NCI-H2171 treated with DMSO at 0.1 percent for 48 hours (cell line): Measurements from ENCODE around the gene PEPD.

ENCODE experiments used
- DNase-seq: peaks from one replicate; lab custom pipeline; 2025; lab: John Stamatoyannopoulos, UW

The PEPD gene

DNA sequence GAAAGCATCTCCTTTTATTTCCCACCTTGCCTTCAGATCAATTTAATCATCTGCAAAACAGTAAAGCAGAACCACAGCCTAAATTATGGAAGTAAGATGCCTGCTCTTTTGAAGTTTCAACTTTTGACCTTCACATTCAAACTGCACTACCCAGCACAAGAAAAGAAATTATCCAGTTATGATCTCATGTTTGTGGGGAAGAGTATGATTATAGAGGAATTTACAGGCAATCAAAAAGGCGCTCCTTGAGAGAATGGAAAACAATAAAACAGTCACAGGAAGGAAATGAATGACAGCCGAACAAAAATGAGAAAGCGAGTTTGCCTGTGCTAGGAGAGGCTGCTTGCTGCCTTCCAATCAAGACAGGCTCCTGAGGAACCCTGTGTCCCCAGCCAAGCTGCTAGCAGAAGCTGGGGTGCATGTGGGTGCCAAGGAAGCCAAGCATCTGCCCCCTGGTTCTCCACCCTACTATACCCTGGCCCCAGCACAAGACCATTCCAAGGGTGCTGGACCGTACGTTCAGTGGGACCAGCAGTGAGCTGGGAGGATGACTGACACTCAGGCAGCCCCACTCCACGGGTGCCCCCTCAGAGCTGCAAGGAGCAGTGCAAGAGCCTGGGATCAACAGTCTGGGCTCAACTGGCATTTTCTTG is 47.8 kb downstream of the PEPD start:
- no peak for DNase-seq

DNA sequence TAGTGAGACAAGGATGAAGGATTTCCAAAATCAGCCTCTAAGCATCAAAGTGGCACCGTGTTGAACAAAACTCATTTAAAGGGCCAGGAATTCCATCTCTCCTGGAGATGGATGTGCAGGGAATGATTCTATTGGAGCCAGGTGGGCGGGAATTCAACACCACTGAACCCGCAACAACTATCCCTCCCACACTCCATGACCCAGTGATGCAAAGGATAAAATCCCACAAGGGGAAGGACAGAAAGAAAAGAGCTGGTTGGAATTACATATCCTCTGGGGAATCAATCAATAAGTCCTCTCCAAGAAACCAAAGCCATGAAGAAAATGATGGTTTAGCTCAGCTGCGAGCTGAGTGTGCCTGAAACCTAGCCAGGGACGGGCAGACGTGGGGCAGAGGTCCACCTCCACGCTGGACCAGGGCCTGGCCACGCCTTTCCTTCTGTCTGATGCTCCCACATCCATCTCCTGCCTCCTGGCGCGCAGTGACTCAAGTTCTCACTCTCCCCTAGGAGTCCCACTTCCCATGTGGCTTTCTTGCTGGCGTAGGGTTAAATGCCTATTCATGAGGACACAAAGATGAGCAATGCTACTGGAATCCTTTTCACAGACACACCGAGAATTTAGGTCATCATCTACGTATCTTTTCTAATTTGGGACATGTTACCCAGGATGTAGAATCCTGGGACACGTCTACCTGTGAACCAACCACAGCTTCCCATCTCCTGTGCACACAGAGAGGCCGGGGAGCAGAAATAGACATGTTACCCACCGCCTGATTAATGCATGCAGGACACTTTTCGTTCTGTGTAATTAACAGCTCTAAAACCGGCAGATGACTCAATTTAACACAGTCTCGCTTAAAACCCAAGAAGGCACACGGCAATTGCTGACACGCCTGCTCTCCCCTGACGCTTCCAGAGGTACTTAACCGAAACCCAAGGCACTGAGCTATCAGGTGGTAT is 48.6 kb downstream of the PEPD start:
- DNase-seq = peak; percentile 63

DNA sequence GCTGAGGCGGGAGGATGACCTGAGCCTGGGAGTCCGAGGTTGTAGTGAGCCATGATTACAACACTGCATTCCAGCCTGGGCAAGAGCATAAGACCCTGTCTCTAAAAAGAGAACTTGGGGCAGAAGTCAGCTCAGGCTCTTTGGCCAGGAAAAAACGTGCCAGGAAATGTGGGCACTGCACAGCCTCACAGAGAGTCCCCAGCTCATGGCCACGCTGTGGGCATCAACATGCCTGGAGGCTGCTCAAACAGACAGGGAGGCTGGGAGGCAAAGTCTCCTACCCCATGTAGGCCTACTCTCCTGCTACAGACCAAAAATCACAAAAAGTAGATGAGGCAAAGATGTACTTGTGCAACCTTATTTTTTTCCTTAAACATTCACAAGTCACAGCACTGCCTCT is 49.4 kb downstream of the PEPD start:
- DNase-seq = no peak

DNA sequence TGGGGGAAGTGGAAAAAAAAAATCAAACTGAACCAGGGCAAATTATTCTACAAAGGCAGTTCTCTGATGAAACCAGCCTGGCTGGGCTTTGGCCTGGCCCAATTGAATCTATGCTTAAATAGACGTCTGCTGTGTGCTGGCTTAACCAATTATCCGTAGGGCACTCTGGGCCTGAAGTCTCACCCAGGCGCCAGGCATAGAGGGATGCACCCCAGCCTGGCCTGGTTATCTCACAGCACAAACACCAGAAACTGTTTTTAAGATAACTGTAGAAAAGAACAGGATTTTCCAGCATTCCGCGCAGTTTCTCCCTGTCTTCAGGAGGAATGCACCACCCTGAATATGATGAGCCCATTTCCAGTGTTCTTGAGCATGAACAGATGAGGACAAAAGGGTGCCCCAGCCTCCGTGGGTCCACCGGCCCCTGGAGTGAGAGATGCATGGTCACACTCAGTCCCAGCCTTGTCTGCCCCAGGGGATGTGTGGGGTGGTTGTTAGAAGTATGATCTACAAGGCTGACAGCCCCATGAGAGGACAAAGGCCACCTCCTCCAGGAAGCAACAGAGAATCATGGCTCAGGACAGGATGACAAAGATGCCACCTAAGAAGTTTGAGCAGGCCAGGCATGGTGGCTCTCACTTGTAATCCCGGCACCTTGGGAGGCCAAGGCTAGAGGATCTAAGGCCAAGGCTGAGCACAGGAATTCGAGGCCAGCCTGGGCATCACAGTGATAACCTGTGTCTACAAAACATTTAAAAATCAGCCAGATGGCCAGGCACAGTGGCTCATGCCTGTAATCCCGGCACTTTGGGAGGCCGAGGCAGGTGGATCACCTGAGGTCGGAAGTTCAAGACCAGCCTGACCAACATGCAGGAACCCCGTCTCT is 50.2 kb downstream of the PEPD start:
- no peak for DNase-seq

DNA sequence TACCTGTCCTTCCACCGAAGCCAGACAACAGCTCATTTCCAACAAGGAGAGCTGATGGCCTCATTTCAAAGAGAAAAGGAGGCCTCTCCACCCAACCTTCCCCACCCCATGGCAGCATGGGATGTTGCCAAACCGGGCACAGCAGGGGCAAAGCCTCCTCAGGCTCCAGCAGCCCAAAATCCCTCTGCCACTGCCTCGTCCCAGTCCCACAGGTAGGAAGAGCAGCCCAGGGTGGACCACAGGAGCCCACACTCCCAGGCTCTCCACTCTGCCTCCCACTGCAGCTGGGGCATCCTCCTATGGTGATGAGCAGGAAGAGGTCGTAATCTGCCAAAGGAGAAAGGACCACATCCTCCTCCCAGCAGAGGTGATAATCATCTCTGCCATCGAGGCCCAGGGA is 50.9 kb downstream of the PEPD start:
- no peak for DNase-seq

DNA sequence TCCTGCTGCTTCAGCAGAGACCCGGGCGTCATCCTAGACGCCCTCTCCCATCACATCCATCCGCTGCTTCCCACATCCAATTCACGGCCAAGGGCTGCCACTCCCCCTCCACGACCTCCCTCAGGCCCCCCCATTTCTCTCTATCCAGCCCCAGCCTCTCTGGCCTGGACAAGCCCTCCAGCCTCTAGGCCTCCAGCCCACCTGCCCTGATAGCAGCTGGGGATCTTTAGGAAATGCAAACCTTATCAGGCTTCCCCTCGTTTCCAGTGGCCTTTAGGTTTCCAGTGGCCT is 51.6 kb downstream of the PEPD start:
- DNase-seq = no peak

DNA sequence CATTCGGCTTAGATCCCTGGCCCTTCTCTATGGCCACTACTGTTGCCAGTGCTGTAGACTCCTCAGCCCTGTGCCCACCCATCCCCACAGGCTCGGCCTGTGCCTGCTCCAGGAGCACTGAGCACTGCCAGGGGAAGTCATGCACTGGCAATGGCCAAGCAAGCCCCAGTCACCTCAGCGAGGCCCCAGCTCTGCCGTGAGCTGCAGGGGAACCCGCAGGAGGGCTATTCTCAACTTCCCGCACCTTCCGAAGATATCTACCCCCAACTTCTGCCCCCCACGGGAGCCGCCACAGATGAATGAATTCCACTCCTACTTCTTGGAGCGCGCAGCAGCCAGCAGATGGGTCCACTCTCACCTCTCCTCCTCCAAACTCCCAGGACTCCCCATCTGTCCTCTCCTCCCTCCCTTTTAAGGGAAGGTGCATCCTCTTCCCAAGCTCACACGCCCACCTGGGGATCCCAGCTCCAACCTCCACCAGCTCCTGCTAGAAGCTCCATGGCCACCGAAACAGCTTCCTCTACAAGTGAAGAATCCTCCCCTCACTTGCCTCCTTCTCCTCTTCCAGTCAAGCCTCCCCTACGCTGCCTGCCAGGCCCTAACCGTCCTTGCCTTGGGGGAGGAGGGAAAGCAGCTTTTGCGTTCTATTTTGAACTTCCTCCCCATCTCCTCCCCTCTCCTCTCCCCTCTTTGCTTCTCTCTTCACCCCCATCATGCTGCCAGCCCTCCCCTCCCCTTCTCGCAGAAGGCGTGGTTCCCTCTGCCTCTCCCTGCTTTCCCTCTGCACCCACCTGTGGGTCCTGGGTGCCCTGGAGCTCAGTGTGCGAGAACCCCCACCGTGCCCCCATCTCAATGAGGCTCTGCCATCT is 52.2 kb downstream of the PEPD start:
- peak; percentile 60 for DNase-seq

DNA sequence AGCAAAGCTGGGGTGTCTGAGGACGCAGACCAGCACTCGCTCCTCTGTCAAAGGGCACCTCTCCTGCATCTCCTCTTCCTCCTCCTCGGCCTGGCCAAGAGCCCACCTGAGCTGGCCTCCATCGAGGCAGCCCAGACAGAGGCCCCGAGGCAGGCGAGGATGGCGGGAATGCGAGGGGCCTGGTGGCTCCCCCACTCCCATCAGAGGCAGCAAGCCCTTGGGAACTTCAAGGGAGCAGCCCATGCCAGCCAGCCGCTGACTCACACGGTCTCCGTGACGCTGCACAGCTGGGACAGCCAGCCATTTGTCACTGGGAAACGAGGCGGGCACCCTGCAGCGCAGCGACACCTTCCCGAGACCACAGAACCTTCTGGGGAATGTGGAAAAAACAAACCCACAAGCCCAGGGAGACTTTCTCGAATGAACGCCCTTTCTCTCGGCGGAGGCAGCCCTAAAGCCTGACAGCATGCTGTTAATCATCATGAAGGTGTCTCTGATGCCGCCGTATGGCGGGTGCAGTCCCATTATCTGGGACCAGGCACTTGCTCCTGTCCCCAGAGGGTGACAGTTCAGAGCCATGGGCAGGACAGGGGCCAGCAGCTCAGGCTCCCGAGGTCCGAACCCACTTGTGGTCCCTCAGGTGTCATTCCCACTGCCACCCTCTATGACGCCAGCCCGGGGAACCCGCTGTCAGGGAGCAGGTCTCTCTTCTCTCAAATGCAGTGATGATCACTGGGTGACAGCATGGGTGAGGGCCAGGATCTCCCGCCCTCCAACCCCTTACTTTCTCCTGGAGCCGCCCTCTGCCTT is 53.0 kb downstream of the PEPD start:
- peak; percentile 17 for DNase-seq

DNA sequence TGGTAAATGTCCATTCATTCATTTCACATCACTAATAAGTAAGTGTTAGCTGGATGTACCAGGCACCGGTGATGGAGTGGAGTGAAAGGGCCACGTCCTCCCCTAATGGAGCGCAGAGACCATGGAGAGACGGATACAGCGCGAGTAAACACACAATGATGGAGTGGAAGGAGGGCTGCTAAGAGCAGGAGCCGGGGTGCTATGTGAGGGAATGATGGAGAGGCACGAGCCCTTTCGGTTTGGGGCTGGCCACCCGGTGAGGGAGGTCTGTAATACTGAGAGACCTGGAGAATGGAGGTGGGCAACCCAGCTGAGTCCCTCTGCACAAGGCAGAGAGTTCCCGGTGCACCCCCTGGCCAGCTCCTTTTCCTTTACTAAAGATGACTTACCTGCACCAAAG is 53.7 kb downstream of the PEPD start:
- no peak for DNase-seq

DNA sequence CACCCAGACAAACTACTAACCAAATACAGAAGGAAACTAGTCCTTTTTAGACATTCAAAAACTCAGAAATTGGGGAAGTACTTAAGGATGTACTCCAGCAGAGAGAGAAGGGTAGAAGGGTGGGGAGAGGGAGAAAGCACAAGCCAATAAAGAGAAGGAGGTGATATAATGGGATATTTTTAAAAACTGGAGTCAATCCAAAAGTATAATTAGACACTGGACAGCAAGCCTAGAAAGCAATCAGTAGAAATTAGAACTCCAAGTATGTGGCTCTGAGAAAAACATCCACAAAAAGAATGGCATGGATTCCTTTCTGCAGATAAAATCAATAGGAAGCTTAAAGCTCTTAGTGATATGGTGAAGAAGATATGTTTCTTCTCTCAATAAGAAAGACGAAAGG is 55.8 kb downstream of the PEPD start:
- no peak for DNase-seq

DNA sequence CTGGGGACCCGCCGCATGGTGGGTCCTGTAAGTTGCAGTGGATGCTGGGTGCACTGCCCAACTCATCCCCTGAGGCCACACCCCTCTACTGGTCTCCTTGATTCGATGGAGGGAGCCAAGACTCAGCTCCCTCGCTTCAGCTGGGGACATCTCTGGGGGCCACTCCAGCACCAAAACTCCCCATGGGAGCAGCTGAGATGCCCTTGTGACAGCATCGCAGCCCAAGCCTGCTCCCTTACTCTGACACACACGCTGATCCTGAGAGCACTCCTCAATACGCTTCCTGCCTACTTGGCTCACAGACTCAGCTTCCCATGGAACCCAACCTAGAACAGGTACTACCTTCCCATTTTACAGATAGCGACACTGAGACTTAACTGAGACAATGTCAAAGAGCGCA is 56.2 kb downstream of the PEPD start:
- no peak for DNase-seq

DNA sequence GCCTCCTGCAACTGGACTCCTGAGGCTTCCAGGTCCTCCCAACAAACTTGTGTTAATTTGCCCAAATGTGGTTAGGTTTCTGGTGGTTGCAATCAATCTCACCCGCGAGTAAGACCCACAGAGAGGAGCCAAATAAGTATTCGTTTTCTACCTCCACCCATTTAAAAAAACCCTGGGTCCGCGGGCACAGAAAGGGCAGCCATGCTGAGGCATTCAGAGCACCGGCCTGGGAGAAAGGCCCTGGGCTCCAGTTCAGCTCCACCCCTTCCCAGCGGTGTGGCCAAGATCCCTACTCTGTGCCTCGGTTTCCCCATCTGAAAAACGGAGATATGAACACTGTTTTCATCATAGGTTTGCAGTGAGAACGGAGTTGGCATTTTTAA is 56.9 kb downstream of the PEPD start:
- DNase-seq = no peak

DNA sequence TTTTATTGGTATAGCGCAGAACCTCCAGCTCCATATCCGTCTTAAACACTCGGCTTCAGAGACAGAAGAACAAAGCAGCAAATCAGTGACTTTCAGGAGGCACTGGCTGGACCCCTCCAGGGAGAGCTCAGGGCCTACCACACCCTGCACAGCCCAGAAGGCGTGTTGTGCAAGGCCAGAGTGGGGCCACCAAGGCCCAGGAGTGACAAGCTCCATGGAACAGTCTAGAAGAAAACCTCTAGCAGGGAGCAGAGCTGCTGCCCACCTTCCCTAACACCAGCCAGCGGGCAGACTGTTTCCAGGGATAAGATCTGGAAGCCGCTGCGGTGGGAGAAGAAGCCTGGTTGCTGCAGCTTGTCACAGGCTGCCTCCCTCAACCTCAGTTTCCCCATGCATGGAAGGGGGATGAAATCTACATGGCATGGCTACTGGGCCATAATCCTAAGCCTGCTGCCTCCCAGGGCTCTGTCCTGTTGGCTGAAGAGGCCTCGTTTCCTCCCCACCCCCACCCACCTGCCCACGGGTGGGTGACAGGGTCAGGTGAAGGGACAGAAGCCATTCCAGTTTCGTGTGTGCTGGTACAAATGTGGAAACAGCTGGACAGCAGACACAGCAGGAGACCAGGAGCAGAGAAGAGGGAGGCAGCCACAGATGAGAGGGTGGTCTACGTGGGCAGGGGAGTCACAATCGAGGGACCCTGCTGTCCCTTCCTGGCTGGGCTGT is 57.4 kb downstream of the PEPD start:
- no peak for DNase-seq

DNA sequence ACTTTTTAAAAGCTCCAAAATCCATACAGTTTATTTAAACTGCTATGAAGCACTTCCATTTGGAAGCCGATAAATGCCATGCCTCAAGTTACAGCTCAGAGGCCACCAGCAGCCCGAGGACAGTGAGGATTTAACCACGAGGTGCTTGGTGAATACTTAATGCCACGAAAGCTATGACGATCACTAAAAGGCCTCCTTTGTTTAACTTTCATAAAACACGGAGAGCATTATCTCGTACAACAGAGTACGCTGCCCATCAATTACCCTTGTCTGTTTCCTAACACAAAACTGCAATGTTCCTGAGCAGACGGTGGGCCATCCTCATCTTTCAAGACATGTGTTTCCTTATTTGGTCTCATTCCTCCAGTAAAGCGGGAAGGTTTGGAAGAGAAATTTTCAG is 58.4 kb downstream of the PEPD start:
- no peak for DNase-seq

DNA sequence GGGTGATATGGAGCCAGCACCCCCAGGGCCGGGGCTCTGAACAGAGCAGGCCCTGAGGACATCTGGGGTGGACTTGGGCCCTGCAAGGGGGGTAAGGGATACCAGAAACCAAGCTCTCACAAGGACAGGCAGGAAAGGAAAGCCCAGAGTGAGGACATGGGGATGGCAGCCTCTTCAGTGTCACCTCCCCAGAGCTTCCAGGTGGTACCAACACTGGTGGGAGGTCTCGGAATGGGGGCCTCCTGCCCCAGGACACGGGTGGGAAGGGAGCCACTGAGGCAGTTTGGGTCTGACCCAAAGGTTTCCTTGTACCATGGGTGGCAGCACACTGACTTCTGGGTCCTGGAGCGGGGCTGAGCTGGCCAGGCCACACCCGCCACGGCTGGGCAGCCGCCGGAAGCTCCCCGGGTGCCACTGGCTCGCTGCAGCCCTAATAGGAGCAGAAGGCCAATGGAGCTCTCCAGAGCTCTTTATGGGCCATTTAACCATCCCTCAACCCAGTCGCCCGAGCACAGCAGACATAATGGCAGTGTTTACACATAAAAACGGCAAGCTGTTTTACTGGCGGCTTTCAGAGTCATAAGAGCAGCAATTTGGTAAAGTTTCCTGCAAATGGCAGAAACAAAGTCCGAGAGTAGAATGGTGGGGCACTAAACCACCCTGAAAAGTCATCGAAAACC is 59.3 kb downstream of the PEPD start:
- peak; percentile 7 for DNase-seq

DNA sequence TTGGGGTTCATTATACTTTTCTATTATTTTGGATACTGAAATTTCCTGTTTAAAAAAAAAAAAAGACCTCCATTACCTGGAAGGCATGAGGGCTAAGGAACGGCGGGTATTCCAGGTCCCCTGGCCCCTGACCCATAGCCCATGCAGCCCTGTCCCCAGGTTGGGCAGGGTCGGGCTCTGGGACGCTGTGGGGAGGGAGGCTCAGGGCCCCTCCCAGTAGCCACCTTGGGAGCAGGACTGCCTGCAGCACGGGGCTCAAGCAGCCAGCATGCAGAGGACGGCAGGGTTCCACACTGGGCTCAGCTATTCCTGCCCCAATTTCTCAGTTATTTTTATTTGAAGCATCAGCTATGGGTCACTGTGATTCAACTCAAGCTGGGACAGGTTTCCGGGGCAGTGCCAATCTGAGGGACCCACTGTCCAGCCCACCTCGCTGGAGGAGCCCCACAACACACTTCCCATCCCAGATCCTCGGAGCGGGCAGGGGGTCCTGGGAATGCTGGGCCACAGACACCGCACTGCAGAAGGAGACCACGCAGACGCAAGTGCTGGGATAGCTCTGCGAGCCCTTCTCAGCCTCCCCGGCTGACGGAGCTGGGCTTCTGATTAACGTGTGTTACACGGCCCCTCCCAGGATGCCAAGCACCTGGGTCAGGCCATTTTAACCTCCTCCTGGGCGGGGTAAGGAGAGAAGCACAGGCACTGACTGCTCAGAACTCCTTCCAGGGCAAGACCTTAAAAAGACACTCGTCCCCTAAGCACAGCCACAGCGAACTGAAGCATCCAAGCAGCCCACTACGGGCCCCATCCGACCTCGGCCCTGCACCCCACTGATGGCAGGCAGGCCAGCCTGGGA is 60.1 kb downstream of the PEPD start:
- DNase-seq = no peak

DNA sequence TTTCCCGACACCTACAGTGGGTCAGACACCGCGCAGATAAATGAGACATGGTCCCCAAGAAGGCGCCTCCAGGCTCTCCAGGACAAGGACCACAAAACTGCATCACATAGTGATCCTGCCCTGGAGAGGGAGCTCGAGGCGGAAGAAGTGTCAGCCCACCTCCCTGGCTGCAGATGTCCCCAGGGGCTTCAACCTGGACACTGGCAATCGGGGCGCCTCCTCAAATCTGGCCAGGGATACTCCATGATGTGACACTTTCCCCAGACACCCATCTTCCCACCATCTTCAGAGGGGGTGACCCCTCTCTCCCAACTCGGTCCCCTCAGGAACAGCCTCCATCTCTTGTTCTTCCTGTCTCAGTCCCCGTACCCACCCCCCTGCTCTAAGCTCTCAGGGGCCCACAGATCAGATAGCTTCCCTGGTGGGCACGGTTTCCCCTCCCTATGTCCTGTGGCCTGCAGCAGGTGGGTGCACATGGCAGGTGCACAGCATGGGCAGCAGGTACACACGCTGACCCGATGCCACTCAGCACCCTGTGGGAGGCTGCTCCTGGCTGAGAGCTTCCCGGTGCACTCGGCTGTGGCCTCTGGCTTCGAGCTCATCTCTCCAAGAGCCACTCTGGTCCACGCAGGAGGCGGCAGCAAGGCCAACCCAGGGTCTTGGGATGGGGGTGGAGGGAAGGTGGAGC is 61.2 kb downstream of the PEPD start:
- no peak for DNase-seq
